Stimulated activated CD4-positive, alpha-beta T cell treated with anti-CD3 and anti-CD28 coated beads, Interleukin-1b, Interleukin-23, amount 100 ng/mL, for 24 hours (primary cell): ENCODE data around the gene CRYBG2.

ENCODE experiments used
- DNase-seq, 4 experiments: peaks; one replicate each; pipeline ENCODE4 v3.0.0-alpha.2; 2020; ENCODE audit warnings: low read depth in 4 of 4, low spot score in 1 of 4

The CRYBG2 gene

DNA sequence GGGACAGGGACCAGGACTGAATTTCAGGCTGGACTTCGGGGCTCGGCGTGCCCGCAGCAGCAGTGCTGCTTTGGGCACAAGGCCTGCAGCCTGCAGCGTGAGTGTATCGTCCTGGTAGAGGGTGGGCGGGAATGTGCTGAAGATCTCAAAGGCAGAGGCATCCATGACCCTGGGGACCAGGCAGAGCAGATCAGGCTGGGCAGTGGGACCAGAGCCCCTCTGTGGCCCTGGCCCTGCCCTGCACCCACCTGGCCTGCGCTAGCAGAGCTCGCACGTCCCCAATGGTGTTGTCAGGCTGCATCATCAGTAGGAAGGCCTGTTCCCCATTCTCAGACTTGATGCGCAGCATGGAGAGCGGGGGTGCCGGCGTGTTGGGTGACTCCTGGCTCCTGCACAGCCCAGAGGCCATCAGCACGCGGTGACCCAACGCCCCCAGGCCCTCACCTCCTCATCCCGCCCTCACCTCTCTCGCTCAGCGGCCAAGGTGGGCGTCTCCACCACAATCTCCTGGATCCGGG is 71.5 kb downstream of the CRYBG2 start:
- DNase-seq, result no peak

- DNase-seq, result no peak
Measured at GRCh38 chr1:26281971-26282370, 72.0 kb downstream of the CRYBG2 start.

- DNase-seq, result no peak
Measured at GRCh38 chr1:26281091-26281958, 72.6 kb downstream of the CRYBG2 start.

DNA sequence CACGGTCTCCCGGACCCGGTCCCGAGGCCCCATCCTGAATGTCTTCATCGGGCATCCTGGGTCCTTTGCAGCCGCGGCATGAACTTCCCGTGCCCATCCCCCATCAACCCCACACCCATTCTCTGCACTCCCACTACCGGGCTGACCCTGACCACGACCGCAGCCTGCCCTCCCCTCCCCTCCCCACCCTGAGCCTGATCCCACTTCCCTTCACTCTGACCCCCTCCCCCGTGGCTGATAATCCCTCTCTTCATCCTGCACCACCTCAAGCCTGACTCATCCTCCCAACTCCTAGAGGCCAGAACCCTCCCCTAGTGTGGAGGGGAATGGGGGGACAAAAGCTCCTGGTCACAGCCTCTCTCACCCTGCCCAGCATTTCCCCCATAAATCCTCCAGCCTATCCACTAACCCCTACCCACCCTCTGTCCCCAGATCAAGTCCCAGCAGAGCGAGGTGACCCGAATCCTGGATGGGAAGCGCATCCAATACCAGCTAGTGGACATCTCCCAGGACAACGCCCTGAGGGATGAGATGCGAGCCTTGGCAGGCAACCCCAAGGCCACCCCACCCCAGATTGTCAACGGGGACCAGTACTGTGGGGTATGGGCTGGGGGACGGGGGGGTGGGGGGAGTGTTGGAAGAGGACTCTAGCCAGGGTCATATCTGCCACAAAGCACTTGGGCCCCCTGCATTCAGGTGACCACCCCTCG is 73.4 kb downstream of the CRYBG2 start:
- no peak for DNase-seq

DNA sequence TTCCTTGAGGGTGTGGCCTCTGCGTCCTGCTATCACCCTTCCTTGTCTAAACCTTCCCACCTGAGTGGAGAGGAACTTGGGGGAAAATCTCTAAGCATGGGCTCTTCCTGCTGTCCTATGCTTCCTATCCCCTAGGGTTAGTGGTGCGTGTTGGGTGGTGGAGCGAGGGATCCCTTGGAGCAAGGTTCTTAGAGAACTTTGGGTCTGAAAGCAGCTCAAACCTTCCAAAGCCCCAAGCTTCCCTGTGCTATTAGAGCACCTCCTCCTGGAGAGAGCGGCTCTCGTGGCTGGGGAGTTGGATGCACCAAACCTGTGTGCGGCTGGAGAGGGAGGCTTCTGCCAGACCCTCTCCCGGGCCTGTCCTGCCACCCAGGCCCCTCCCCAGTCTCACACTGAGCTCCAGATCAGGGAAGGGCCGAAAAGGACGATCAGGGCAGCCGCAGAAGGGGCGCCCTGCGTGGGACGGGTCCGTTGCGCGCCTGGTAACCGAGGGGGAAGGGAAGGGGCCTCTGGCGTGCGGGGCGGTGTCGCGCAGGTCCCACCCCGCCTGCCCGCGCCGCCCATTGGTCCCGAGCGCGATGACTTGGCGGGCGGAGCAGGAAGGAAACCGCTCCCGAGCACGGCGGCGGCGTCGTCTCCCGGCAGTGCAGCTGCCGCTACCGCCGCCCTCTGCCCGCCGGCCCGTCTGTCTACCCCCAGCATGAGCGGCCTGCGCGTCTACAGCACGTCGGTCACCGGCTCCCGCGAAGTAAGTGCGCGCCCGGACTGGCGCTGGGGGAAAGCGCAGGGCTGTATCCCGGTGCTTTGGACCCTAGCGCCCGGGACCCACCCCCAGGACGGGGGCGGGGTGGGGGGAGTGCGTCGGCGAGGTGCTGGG is 74.2 kb downstream of the CRYBG2 start, which contains the start of gene SH3BGRL3:
Gene SH3BGRL3 (plus strand): TSS at position 631 of the 877 bp plus-strand sequence. CDS start 70 bp downstream, at position 701.
- peak; percentile 56 to 83 (median 70) for DNase-seq

GRCh38 chr1:26278724-26279455 is 75.0 kb downstream of the CRYBG2 start:
- DNase-seq, result no peak

GRCh38 chr1:26278303-26278702 is 75.6 kb downstream of the CRYBG2 start:
- no peak for DNase-seq

DNA sequence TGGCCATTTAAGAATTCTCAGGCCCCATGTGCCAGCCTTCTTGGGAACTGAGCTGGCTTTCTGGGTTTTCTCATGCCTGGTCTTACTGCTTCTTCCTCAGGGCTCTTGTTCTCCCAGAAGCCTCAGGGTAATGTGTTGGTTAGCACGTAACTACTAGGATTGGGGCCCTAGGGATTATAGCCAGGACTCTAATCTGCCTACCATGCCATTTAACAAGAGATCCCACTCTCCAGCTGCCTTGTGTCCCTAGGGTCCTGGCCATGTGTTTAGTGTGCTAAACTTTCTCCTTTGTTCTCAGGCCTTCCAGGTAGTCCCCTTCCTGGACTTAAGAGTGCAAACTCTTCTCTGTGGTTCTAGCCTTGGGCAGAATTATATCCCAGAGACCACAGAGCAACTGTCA is 76.2 kb downstream of the CRYBG2 start:
- DNase-seq, result no peak

DNA sequence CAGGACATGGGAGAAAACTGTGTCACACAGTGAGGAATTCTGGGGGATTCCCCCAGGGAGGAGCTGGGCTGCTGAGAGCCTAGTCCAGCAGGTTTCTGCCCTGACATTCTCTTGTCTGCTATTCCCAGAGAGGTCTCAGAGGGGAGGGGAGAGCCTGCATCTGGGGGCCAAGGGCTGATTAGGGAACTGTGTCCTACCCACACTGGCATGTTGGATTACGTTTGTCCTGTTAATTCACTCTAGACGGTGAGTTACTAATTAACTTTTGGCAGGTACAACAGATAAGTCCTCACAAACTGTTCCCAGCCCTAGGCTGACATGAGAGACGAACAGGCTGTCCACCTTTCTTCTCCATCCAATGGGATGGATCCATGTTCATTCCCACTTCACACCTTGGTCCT is 76.7 kb downstream of the CRYBG2 start:
- no peak for DNase-seq

GRCh38 chr1:26276432-26276838 is 77.5 kb downstream of the CRYBG2 start:
- no peak for DNase-seq

DNA sequence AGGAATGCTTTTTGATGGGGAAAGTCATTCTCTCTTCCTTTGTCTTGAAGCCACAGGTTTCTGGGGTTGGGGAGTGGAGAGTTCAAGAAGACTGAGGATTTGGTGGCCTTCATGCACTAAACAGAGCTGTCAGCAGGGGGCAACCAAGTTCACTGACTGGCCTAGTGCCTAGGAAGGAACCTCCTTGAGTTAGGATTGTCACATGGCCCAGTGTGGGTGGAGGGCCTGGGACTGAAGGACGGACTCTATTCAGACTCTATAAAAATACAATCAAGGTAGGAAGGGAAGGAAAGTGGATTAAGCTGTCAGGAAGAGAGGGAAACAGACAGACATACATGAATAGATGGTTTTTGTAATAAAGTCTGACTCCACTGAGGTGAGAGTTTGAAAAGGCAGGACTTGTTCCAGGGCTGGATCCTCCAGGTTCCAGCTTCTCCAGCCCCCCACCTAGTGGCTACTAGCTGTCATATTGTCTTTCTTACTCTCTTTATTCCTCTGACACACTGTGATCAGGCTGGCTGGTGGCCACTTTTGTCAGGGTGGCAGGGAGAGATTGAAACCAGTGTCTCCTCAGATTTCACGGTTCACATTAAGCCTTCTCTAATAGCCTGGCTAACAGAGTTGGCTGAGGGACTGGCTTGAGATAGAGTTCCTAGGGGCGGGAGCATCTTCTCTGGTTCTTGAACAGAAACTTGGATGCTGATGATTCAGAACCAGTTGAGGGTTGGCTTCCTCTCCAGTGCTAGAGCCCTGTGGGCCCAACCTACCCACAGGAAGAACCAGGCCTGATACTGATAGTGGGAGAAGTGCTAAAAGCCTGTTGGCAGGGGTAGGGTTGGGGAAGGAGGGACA is 78.1 kb downstream of the CRYBG2 start:
- peak; percentile 59 to 75 (median 62) for DNase-seq

DNA sequence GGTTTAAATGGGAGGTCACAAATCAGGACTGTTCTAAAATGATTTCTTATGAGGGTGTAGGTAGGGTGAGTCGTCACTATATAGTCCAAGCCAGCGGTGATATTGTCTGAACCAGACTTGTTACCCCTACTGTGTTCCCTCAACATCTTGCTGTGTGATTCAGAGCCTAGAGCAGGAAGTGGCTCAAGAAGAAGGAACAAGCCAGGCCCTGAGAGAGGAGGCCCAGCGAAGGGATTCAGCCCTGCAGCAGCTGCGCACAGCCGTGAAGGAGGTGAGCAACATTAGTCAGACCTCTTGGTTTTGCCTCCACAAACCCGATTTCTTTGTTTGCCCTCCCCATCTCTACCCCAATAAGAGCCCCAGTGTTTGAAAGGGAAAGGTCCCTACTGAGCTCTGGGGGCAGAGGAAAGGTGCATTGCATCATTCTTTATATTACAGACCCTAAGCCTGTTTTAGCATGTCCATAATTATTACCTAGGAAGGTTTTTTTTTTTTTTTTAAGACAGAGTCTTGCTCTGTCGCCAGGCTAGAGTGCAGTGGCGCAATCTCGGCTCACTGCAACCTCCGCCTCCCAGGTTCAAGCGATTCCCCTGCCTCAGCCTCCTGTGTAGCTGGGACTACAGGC is 79.0 kb downstream of the CRYBG2 start:
- no peak for DNase-seq
